Activated CD8-positive, alpha-beta T cell treated with anti-CD3 and anti-CD28 coated beads for 36 hours (primary cell): Measurements from ENCODE around the gene ATOH8. TPM values are rescaled to one million over a fixed set of nuclear protein-coding genes. Genes with fewer than 3 reads are reported as not detected.

Experiments used
- ATAC-seq: fragments of 200-7000 bp; cut with Tn5 transposase; one replicate; pipeline ENCODE4 v1.10.0; 2021; ENCODE audit warnings: mild to moderate bottlenecking, moderate library complexity
- CTCF ChIA-PET: fragments of 350-600 bp; sonication (Branson Sonifier 250); formaldehyde crosslinking; loops from one replicate; lab custom pipeline; 2021; ENCODE audit warnings: antibody characterized with exemption; lab: Charles Lee
- POLR2A ChIA-PET: fragments of 350-600 bp; sonication (Branson Sonifier 250); formaldehyde crosslinking; loops from one replicate; lab custom pipeline; 2021; ENCODE audit warnings: antibody characterized with exemption; lab: Charles Lee
- DNase-seq: peaks from one replicate; pipeline ENCODE4 v3.0.0-alpha.2; 2020
- H3K27ac Mint-ChIP-seq: one replicate; pipeline ENCODE4 v1.8.0; 2021; ENCODE audit warnings: mild to moderate bottlenecking, mixed read lengths
- H3K27me3 Mint-ChIP-seq: one replicate; pipeline ENCODE4 v1.8.0; 2021; ENCODE audit warnings: mixed read lengths
- H3K36me3 Mint-ChIP-seq: one replicate; pipeline ENCODE4 v1.8.0; 2021; ENCODE audit warnings: low read depth, mixed read lengths
- H3K4me1 Mint-ChIP-seq: one replicate; pipeline ENCODE4 v1.8.0; 2021; ENCODE audit warnings: low read depth, mixed read lengths
- H3K4me3 Mint-ChIP-seq: one replicate; pipeline ENCODE4 v1.8.0; 2021; ENCODE audit warnings: mild to moderate bottlenecking, moderate library complexity, mixed read lengths
- H3K9me3 Mint-ChIP-seq: one replicate; pipeline ENCODE4 v1.8.0; 2021; ENCODE audit warnings: mixed read lengths
- CTCF ChIP-seq: fragments of 200-600 bp; IDR thresholded peaks from one replicate; pipeline ENCODE4 v1.8.0; 2022; ENCODE audit warnings: antibody characterized with exemption, mild to moderate bottlenecking
- intact Hi-C: fragments of 100-400 bp; cut with micrococcal nuclease; formaldehyde crosslinking; loops from one replicate; pipeline ENCODE4 v1.10.0; 2022
- total RNA-seq, 2 experiments: library from RNA; stranded (reverse); gene quantifications; one replicate each; pipeline ENCODE4 v1.2.3, GENCODE V29; 2021

ATOH8 gene
- total RNA-seq, 2 experiments from 2014 or later: not detected

GRCh38 chr2:85728342-85728741, 25.4 kb upstream of the ATOH8 start:
- ChIA-PET POLR2A (no interaction called here), CTCF (interaction anchor here (0.7 to 2.5 kb wide), 47 partner anchors 8 to 332 kb away, joined by 3 to 117 read pairs (median 5); partner anchors contain the start of gene ATOH8)
- DNase-seq (no peak), ATAC-seq (no peak)
- no peaks in the 10 kb centered on the region for H3K9me3 Mint-ChIP-seq
- H3K4me1 Mint-ChIP-seq: no peaks in the 10 kb centered on the region
- no peak overlapping the region for H3K4me3 Mint-ChIP-seq
- H3K27ac Mint-ChIP-seq: no peak overlapping the region
- intact Hi-C loops: loop anchor here (5.0 kb wide), 1 partner anchor 84 kb away; no protein-coding TSS in a partner anchor
- TF ChIP-seq CTCF: no peak
- H3K36me3 Mint-ChIP-seq: no peaks in the 10 kb centered on the region
- H3K27me3 Mint-ChIP-seq: peaks cover 7% of the 10 kb centered on the region

GRCh38 chr2:85728883-85729824, 24.6 kb upstream of the ATOH8 start:
- ChIA-PET CTCF (interaction anchor here (0.6 to 2.5 kb wide), 50 partner anchors 9 to 339 kb away, joined by 3 to 117 read pairs (median 5); partner anchors contain the start of gene ATOH8), POLR2A (interaction anchor here (0.6 to 0.7 kb wide), 2 partner anchors 16 to 88 kb away, joined by 3 to 4 read pairs; no protein-coding TSS in a partner anchor)

GRCh38 chr2:85729825-85730510, 23.8 kb upstream of the ATOH8 start:
- TF ChIP-seq CTCF: no peak
- Mint-ChIP-seq H3K4me3 (no peak overlapping the region), H3K9me3 (no peaks in the 10 kb centered on the region), H3K27ac (no peak overlapping the region), H3K27me3 (peaks cover 7% of the 10 kb centered on the region), H3K4me1 (no peaks in the 10 kb centered on the region), H3K36me3 (no peaks in the 10 kb centered on the region)
- ChIA-PET POLR2A (no interaction called here), CTCF (interaction anchor here (1.3 to 2.5 kb wide), 20 partner anchors 9 to 222 kb away, joined by 3 to 117 read pairs (median 9); partner anchors contain the start of gene ATOH8)
- no peak for DNase-seq
- intact Hi-C loops: loop anchor here (5.0 kb wide), 1 partner anchor 82 kb away; no protein-coding TSS in a partner anchor
- no peak for ATAC-seq

More at GRCh38 chr2:85728883-85729824, 24.6 kb upstream of the ATOH8 start:
- Mint-ChIP-seq H3K9me3 (no peaks in the 10 kb centered on the region), H3K27me3 (peaks cover 7% of the 10 kb centered on the region), H3K36me3 (no peaks in the 10 kb centered on the region), H3K27ac (no peak overlapping the region), H3K4me1 (no peaks in the 10 kb centered on the region), H3K4me3 (no peak overlapping the region)
- DNase-seq: peak; percentile 82
- peak; percentile 96 for ATAC-seq
- TF ChIP-seq CTCF: peak; percentile 87
- intact Hi-C loops: loop anchor here (5.0 kb wide), 1 partner anchor 83 kb away; no protein-coding TSS in a partner anchor

GRCh38 chr2:85730686-85731230, 23.0 kb upstream of the ATOH8 start:
- no peak for TF ChIP-seq CTCF
- intact Hi-C loops: no loop called here
- ATAC-seq: no peak
- Mint-ChIP-seq H3K9me3 (no peaks in the 10 kb centered on the region), H3K4me3 (no peak overlapping the region), H3K36me3 (no peaks in the 10 kb centered on the region), H3K27me3 (peaks cover 9% of the 10 kb centered on the region), H3K4me1 (no peaks in the 10 kb centered on the region), H3K27ac (no peak overlapping the region)
- DNase-seq: no peak
- CTCF ChIA-PET: interaction anchor here (0.9 to 2.5 kb wide), 3 partner anchors 11 to 84 kb away, joined by 3 to 117 read pairs (median 36); no protein-coding TSS in a partner anchor
- POLR2A ChIA-PET: no interaction called here
